Fibroblast of mammary gland (primary cell): Measurements from ENCODE around the gene LSS.

ENCODE experiments used
- DNase-seq: peaks from one replicate; pipeline ENCODE4 v3.0.0-alpha.2; 2010; ENCODE audit warnings: low read depth
- H3K4me3 ChIP-seq: 2 replicates; pipeline ENCODE4 v1.5.1; 2011; ENCODE audit warnings: low read depth, mild to moderate bottlenecking, low read length, moderate library complexity; ENCODE audit not compliant: control insufficient read depth
- TF ChIP-seq, protein P1 (sequence below): conservative IDR thresholded peaks from 2 replicates; pipeline ENCODE4 v1.5.1; 2011; ENCODE audit warnings: low read depth, low read length, inconsistent platforms; ENCODE audit not compliant: control insufficient read depth, insufficient read depth

LSS gene

DNA sequence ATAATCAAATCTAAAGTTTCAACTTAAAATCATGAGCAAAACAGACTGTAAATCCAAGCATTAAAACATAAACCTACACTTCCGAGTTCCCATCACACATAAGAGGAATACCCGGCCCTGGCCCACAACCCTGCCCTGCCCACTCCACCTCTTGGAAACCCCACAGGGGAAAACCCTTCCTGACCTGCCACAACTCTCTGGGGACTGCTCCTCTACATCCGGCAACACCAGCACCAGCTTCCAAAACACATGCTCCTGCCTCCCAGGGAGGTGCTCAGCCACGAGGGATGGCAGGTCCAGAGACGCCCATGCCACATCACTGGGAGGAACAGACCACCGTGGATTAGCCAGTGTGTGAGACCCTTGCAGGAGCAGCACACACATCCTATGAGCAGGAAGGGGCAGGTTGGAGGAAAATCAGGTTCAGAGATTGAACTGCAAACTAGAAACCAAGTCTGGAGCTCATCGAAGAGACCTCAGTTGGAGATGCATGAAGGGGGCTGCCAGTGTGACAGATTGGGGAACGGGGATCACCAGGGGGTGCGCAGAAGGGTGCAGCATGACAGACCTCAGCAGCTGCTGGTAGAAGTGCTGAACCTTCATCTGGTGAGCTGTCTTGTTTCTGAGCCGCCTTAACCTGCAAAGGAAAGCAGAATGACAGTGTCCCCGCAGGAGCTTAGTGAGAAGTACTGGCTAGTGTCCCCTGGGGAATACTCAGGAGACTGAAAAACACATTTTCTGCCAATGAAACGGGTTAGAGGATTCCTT is 25.8 kb upstream of the LSS start:
- DNase-seq: no peak
- H3K4me3 ChIP-seq: no peak overlapping the region
- TF ChIP-seq, protein P1, sequence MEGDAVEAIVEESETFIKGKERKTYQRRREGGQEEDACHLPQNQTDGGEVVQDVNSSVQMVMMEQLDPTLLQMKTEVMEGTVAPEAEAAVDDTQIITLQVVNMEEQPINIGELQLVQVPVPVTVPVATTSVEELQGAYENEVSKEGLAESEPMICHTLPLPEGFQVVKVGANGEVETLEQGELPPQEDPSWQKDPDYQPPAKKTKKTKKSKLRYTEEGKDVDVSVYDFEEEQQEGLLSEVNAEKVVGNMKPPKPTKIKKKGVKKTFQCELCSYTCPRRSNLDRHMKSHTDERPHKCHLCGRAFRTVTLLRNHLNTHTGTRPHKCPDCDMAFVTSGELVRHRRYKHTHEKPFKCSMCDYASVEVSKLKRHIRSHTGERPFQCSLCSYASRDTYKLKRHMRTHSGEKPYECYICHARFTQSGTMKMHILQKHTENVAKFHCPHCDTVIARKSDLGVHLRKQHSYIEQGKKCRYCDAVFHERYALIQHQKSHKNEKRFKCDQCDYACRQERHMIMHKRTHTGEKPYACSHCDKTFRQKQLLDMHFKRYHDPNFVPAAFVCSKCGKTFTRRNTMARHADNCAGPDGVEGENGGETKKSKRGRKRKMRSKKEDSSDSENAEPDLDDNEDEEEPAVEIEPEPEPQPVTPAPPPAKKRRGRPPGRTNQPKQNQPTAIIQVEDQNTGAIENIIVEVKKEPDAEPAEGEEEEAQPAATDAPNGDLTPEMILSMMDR: no peak

DNA sequence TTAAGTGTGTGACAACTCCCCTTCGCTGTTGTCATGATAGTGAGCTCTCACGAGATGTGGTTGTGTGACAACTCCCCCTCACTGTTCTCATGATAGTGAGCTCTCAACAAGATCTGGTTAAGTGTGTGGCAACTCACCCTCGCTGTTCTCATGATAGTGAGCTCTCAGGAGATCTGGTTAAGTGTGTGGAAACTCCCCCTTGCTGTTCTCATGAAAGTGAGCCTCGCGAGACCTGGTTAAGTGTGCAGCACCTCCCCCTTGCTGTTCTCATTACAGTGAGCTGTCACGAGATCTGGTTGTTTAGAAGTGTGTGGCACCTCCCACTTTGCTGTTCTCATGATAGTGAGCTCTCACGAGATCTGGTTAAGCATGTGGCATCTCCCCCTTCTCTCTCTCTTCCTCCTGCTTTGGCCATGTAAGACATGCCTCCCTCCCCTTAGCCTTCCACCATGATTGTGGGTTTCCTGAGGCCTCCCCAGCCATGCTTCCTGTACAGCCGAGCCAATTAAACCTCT is 25.1 kb upstream of the LSS start:
- TF ChIP-seq, protein P1: no peak
- H3K4me3 ChIP-seq: no peak overlapping the region
- peak; percentile 40 for DNase-seq

DNA sequence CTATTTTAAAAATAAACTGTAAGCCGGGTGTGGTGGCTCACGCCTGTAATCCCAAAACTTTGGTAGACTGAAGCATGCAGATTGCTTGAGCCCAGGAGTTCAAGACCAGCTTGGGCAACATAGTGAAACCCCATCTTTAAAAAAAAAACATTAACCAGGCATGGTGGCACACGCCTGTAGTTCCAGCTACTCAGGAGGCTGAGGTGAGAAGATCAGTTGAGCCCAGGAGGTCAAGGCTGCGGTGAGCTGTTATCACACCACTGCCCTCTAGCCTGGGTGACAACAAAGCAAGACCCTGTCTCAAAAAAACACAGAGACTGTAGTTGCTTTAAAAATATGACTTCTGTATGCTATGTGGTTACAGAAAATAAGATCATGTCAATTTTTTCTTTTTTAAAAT is 24.3 kb upstream of the LSS start:
- TF ChIP-seq, protein P1: no peak
- DNase-seq: no peak
- H3K4me3 ChIP-seq: no peak overlapping the region

DNA sequence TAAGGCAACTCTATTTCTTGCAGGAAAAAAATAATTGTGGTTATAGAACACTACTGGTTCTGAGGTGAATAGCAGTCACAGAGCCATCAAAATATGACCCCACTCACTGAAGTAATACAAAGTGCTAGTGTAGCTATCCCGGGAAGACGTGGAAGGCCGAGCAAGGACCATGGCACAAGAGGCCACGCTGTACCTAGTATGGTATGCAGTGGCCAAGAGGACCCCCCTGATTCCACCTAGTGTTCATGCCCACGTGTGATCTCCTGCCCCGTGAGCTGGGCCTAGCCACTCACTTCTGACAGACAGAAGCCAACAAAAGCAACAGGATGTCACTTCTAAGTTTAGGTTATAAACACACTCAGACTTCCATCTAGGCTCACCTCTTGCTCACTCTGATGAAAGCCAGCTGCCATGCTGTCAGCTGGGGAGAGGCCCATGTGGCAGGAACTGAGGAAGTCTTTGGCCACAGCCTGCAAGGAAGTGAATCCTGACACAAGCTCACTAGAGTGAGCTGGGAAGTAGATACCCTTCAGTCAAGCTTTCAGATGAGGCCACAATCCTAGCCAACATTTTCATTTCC is 21.7 kb upstream of the LSS start:
- H3K4me3 ChIP-seq: no peak overlapping the region
- DNase-seq: peak; percentile 42
- TF ChIP-seq, protein P1: no peak

DNA sequence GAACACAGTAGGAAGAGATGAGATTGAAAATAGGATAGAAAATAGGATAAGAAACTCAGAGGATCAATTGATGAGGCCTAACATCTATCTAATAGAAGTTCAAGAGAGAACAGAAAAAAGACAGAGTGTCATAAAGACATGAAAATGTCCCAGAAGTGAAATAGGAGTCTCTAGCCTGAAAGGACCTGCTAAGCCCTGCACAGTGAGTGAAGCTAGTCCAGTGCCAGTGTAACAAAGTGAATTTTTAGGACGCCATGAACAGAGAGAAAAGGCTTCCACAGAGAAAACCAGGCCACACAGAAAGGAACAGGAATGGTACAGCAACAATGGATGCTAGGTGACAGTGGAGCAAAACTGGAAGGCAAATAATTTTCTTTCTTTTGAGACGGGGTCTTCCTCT is 20.3 kb upstream of the LSS start:
- DNase-seq: no peak
- H3K4me3 ChIP-seq: no peak overlapping the region
- TF ChIP-seq, protein P1: no peak

DNA sequence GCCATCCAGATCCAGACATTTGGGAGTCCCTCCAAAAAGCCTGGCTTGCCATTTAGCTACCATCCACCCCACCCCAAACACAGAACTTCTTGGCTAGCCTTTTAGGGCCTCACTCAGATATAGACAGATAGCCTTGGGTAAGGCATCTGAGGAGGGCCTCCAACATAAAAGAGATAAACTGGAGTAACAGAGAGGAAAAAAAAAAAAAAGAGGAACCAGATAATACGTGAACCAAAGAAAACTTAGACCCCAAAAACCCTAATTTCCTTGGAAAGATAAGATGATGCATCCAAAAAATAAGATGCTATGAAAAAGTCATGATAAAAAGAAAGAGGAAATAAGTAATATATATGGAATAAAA is 19.8 kb upstream of the LSS start:
- no peak for DNase-seq
- no peak overlapping the region for H3K4me3 ChIP-seq
- TF ChIP-seq, protein P1: no peak
